K562 (cell line): ENCODE data around the gene GLDC. TPM values are rescaled to one million over a fixed set of nuclear protein-coding genes. Genes with fewer than 3 reads are reported as not detected.

Experiments
- ATAC-seq: fragments of 200-7000 bp; cut with Tn5 transposase; 3 replicates; pipeline ENCODE4 v1.9.1; 2020; ENCODE audit warnings: moderate library complexity
- BruUV-seq: library from RNA; stranded (reverse); fragments of 400-500 nt; replicated peaks from 2 replicates; lab custom pipeline; 2021; lab: Mats Ljungman, UMichigan
- CTCF ChIA-PET: fragments of 300-600 bp; formaldehyde crosslinking; extraction: SDS; loops from one replicate; lab custom pipeline; 2021; ENCODE audit warnings: low intra/inter-chr PET ratio; lab: Yijun Ruan, JAX
- POLR2A ChIA-PET: fragments of 300-600, 350-650 bp; sonication (Branson Sonifier 250); formaldehyde crosslinking; extraction: SDS; loops from one replicate; lab custom pipeline; 2021; ENCODE audit warnings: antibody characterized with exemption, inconsistent platforms; lab: Yijun Ruan, JAX
- DNase-seq, 4 experiments: peaks; one replicate each; pipeline versions ENCODE4 v3.0.0 to v3.0.0-alpha.2; 2011 to 2018; ENCODE audit warnings: low spot score in 3 of 4, mixed read lengths in 3 of 4; ENCODE audit errors: extremely low read depth in 1 of 4
- FAIRE-seq: peaks from 2 replicates; lab custom pipeline; 2011; peaks lifted over from hg19 to GRCh38; lab: Jason Lieb, UNC
- H2AFZ ChIP-seq: 2 replicates; pipeline ENCODE4 v1.6.0; 2011; ENCODE audit warnings: low read depth, low read length, control low read depth, inconsistent platforms
- H3K27ac ChIP-seq: fragments of 200-600 bp; 3 replicates; pipeline ENCODE4 v1.8.0; 2011; ENCODE audit warnings: low read depth, mild to moderate bottlenecking, control low read depth, inconsistent platforms, low read length, moderate library complexity, mixed read lengths; ENCODE audit errors: extremely low read depth
- H3K27me3 ChIP-seq, 2 experiments: fragments of 300-600 bp in 1 of 2; 2 replicates in 1 of 2; 3 replicates in 1 of 2; pipeline versions ENCODE4 v1.6.0 to v1.8.0; 2011; ENCODE audit warnings: inconsistent platforms in 2 of 2, low read length in 2 of 2, mild to moderate bottlenecking in 1 of 2, mixed read lengths in 1 of 2, moderate library complexity in 1 of 2; ENCODE audit not compliant: control insufficient read depth in 2 of 2, insufficient read depth in 2 of 2
- H3K36me3 ChIP-seq: fragments of 300-600 bp; 3 replicates; pipeline ENCODE4 v1.8.0; 2011; ENCODE audit warnings: mild to moderate bottlenecking, low read length, inconsistent platforms; ENCODE audit not compliant: control insufficient read depth, insufficient read depth
- H3K4me1 ChIP-seq, 2 experiments: fragments of 200-600 bp in 1 of 2; replicated peaks in 1 of 2; 2 replicates in 1 of 2; 3 replicates in 1 of 2; pipeline versions ENCODE4 v1.5.1 to v1.8.0; 2011; ENCODE audit warnings: inconsistent platforms in 2 of 2, low read length in 2 of 2, mild to moderate bottlenecking in 1 of 2, mixed read lengths in 1 of 2, moderate library complexity in 1 of 2; ENCODE audit not compliant: control insufficient read depth in 2 of 2, insufficient read depth in 2 of 2
- H3K4me2 ChIP-seq: 2 replicates; pipeline ENCODE4 v1.6.1; 2011; ENCODE audit warnings: low read length, control low read depth, inconsistent platforms, mixed read lengths; ENCODE audit not compliant: insufficient read depth
- H3K4me3 ChIP-seq: fragments of 200-600 bp; sonication (generic), shearing (Covaris generic); 2 replicates; pipeline ENCODE4 v1.5.1; 2016; ENCODE audit warnings: control low read depth, inconsistent platforms
- H3K79me2 ChIP-seq: fragments of 200-600 bp; 3 replicates; pipeline ENCODE4 v1.8.0; 2011; ENCODE audit warnings: low read length, inconsistent platforms; ENCODE audit not compliant: control insufficient read depth, insufficient read depth
- H3K9ac ChIP-seq, 2 experiments: 2 replicates each; pipeline versions ENCODE4 v1.6.0 to v1.6.1; 2011; ENCODE audit warnings: low read depth in 2 of 2, low read length in 2 of 2, control low read depth in 1 of 2, inconsistent platforms in 1 of 2, mild to moderate bottlenecking in 1 of 2, mixed read lengths in 1 of 2; ENCODE audit not compliant: insufficient read depth in 1 of 2
- H3K9me1 ChIP-seq: one replicate; pipeline ENCODE4 v1.6.0; 2011; ENCODE audit warnings: inconsistent platforms, mild to moderate bottlenecking, low read length, moderate library complexity; ENCODE audit not compliant: control insufficient read depth, insufficient read depth
- H3K9me3 ChIP-seq: replicated peaks from 2 replicates; pipeline ENCODE4 v1.5.1; 2011; ENCODE audit warnings: low read depth, low read length, inconsistent platforms; ENCODE audit not compliant: control insufficient read depth, insufficient read depth
- H4K20me1 ChIP-seq: replicated peaks from 2 replicates; pipeline ENCODE4 v1.6.1; 2011; ENCODE audit warnings: low read length, inconsistent platforms, mixed read lengths; ENCODE audit not compliant: control insufficient read depth, insufficient read depth
- CCAR2 ChIP-seq: fragments of 200-400 bp; formaldehyde crosslinking; IDR thresholded peaks from 2 replicates; pipeline ENCODE4 v1.6.1; 2017; ENCODE audit warnings: mild to moderate bottlenecking, low read depth, low read length
- E2F3 ChIP-seq: fragments of 250-450 bp; sonication (Bioruptor Pico); IDR thresholded peaks from 2 replicates; pipeline ENCODE4 v1.4.0; 2020; ENCODE audit warnings: mild to moderate bottlenecking
- FOXK1 ChIP-seq: sonication (generic); formaldehyde crosslinking; IDR thresholded peaks from 2 replicates; pipeline ENCODE4 v1.8.0; 2022; ENCODE audit warnings: missing genetic modification reagents, mild to moderate bottlenecking, borderline replicate concordance
- HDAC6 ChIP-seq: IDR thresholded peaks from 2 replicates; pipeline ENCODE4 v1.6.1; 2012; ENCODE audit warnings: low read depth, mild to moderate bottlenecking, control low read depth, inconsistent platforms, low read length, moderate library complexity
- MXI1 ChIP-seq: IDR thresholded peaks from 2 replicates; pipeline ENCODE4 v1.6.1; 2011; ENCODE audit warnings: low read depth, mild to moderate bottlenecking, improper control_type of control experiment, low read length
- NFIX ChIP-seq: fragments of 250-450 bp; sonication (Bioruptor Pico); IDR thresholded peaks from 2 replicates; pipeline ENCODE4 v1.4.0; 2020; ENCODE audit warnings: low read depth, mild to moderate bottlenecking, moderate library complexity
- NFYB ChIP-seq: IDR thresholded peaks from 2 replicates; pipeline ENCODE4 v1.6.1; 2011; ENCODE audit warnings: mild to moderate bottlenecking, moderate library complexity; ENCODE audit not compliant: insufficient read length; ENCODE audit errors: extremely low read depth
- NR4A1 ChIP-seq, 2 experiments: fragments of 250-450 bp in 1 of 2; fragments of 450-650 bp in 1 of 2; sonication (Bioruptor Pico) in 1 of 2; IDR thresholded peaks; 2 replicates each; pipeline versions ENCODE4 v1.4.0 to v1.6.1; 2016 to 2020; ENCODE audit warnings: mild to moderate bottlenecking in 2 of 2, missing compliant biosample characterization in 1 of 2, missing genetic modification characterization in 1 of 2, moderate library complexity in 1 of 2
- TRIM24 ChIP-seq, 2 experiments: fragments of 450-650 bp; IDR thresholded peaks; 2 replicates each; pipeline ENCODE4 v1.6.1; 2016
- ZNF174 ChIP-seq: fragments of 250-450 bp; sonication (Bioruptor Pico); IDR thresholded peaks from 2 replicates; pipeline ENCODE4 v1.4.0; 2020; ENCODE audit warnings: mild to moderate bottlenecking
- ZSCAN32 ChIP-seq: fragments of 450-650 bp; formaldehyde crosslinking; IDR thresholded peaks from 2 replicates; pipeline ENCODE4 v1.4.0; 2020; ENCODE audit warnings: mild to moderate bottlenecking, moderate library complexity
- WGBS: fragments of 100-300 bp; shearing (Covaris generic); methylation state at CpG from one replicate; pipeline ENCODE4 v1.1.6; 2016; ENCODE audit warnings: low coverage, mixed read lengths; ENCODE audit not compliant: insufficient coverage; ENCODE audit errors: missing lambda C conversion rate; 5-methylcytosine and 5-hydroxymethylcytosine counted together
- in situ Hi-C: fragments of 300-500 bp; cut with MboI; formaldehyde crosslinking; loops from 4 replicates; pipeline ENCODE4 v1.15.0; 2018; ENCODE audit warnings: inconsistent platforms, mixed read lengths
- intact Hi-C: fragments of 100-400 bp; cut with micrococcal nuclease; formaldehyde crosslinking; loops from 2 replicates; pipeline ENCODE4 v1.14.2; 2022
- polyA plus RNA-seq, 8 experiments: library from polyadenylated mRNA; depleted of rRNA in 4 of 8; stranded (reverse) in 5 of 8; unstranded in 3 of 8; fragments of >200 nt; fragmentation: Nextera tagmentation in 2 of 8; fragmentation: Illumina TruSeq in 1 of 8; extraction: Ambion mirVana in 2 of 8; extraction: Trizol in 1 of 8; gene quantifications; 2 replicates each; pipeline versions ENCODE4 v1.2.1 to v1.2.3, GENCODE V29; 2011 to 2014; ENCODE audit warnings: inconsistent platforms in 1 of 8, missing spikeins in 1 of 8
- total RNA-seq, 7 experiments: library from RNA; depleted of rRNA in 6 of 7; stranded (reverse); fragments of >200 nt in 6 of 7; fragmentation: Illumina TruSeq in 2 of 7; extraction: Trizol in 2 of 7; gene quantifications; 2 replicates each; pipeline versions ENCODE4 v1.2.1 to v1.2.3, GENCODE V29; 2011 to 2021; ENCODE audit warnings: low replicate concordance in 1 of 7
- TF ChIP-seq, protein P1 (sequence below), 2 experiments: fragments of 450-650 bp in 1 of 2; IDR thresholded peaks; 2 replicates each; pipeline ENCODE4 v1.6.1; 2011 to 2017; ENCODE audit warnings: low read depth in 2 of 2, antibody characterized with exemption in 1 of 2, borderline replicate concordance in 1 of 2, low read length in 1 of 2, mild to moderate bottlenecking in 1 of 2, mixed read lengths in 1 of 2; ENCODE audit not compliant: control insufficient read depth in 1 of 2

GLDC gene
- total and polyA plus RNA-seq, 9 of the 15 experiments (the other 6 are each of a cell fraction or from before 2014, with no cell fraction given): 0.03 to 0.27 (median 0.08) TPM; not detected in 6

DNA sequence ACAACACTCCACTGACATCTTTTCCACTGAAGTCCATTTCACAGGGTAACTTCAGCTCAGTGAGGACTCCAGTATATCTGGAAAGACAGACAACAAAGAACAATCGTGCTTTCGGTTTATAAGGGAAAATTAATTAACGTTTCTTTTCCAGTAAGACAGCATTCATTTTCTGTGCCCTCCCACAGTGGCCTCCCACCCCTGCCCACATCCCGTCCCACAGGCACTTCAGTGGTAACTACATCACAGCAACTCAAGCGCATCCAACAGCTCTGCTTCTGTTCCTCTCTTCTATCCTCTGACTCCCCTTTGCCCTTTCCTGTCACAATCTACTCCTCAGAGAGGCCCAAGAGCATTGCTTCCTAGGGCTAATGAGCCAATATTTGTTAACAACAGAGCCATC lies 40.3 kb downstream of the GLDC start (continued):
- no peak for TF ChIP-seq NFYB
- TF ChIP-seq TRIM24 (IDR thresholded peaks at IDR 0.05): no peak

GRCh38 chr9:6600426-6600825 lies 45.1 kb downstream of the GLDC start:
- no peak overlapping the region for H2AFZ ChIP-seq
- no peak overlapping the region for H3K4me2 ChIP-seq
- in situ Hi-C loops (no loop called here), intact Hi-C loops (no loop called here)
- no peak overlapping the region for H3K9ac ChIP-seq
- ATAC-seq: no peak
- H3K27me3 ChIP-seq: no peaks in the 10 kb centered on the region; a peak in 1 of 5 replicates
- TF ChIP-seq E2F3 (CRISPR knock-in tag) (no peak), MXI1 (no peak), FOXK1 (no peak), ZNF174 (CRISPR knock-in tag) (no peak), CCAR2 (no peak), NFIX (CRISPR knock-in tag) (no peak), NR4A1 (CRISPR knock-in tag; IDR thresholded peaks at IDR 0.05) (no peak), NR4A1 (tag; IDR thresholded peaks at IDR 0.05) (no peak), ZSCAN32 (CRISPR knock-in tag) (no peak), HDAC6 (no peak)
- TF ChIP-seq, protein P1, sequence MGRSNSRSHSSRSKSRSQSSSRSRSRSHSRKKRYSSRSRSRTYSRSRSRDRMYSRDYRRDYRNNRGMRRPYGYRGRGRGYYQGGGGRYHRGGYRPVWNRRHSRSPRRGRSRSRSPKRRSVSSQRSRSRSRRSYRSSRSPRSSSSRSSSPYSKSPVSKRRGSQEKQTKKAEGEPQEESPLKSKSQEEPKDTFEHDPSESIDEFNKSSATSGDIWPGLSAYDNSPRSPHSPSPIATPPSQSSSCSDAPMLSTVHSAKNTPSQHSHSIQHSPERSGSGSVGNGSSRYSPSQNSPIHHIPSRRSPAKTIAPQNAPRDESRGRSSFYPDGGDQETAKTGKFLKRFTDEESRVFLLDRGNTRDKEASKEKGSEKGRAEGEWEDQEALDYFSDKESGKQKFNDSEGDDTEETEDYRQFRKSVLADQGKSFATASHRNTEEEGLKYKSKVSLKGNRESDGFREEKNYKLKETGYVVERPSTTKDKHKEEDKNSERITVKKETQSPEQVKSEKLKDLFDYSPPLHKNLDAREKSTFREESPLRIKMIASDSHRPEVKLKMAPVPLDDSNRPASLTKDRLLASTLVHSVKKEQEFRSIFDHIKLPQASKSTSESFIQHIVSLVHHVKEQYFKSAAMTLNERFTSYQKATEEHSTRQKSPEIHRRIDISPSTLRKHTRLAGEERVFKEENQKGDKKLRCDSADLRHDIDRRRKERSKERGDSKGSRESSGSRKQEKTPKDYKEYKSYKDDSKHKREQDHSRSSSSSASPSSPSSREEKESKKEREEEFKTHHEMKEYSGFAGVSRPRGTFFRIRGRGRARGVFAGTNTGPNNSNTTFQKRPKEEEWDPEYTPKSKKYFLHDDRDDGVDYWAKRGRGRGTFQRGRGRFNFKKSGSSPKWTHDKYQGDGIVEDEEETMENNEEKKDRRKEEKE (IDR thresholded peaks at IDR 0.05; ENCODE audit: borderline replicate concordance in 1 of 2, control insufficient read depth in 1 of 2, low read depth in 2 of 2, low read length in 1 of 2): no peak
- POLR2A ChIA-PET: no interaction called here
- CTCF ChIA-PET: no interaction called here
- no peak for DNase-seq
- no peak overlapping the region for H3K4me3 ChIP-seq
- H4K20me1 ChIP-seq: no peaks in the 10 kb centered on the region
- FAIRE-seq: no peak
- 15% methylated on average over 3 of the region's 4 CpGs for WGBS
- H3K9me1 ChIP-seq: no peaks in the 10 kb centered on the region
- H3K9me3 ChIP-seq: no peaks in the 10 kb centered on the region
- H3K79me2 ChIP-seq: no peaks in the 10 kb centered on the region
- H3K27ac ChIP-seq: no peak overlapping the region
- no TSS peak for BruUV-seq
- H3K4me1 ChIP-seq: no peaks in the 10 kb centered on the region
- H3K36me3 ChIP-seq: no peaks in the 10 kb centered on the region
